Activated CD4-positive, alpha-beta T cell treated with anti-CD3 and anti-CD28 coated beads for 36 hours (primary cell): ENCODE results near the gene TOMM70. TPM values are rescaled to one million over a fixed set of nuclear protein-coding genes. Genes with fewer than 3 reads are reported as not detected.
"Not testable (repeated sequence)": the region's sequence is repeated elsewhere in the genome, so short reads cannot be mapped to it uniquely, and the experiment has no call there.

Source experiments
- ATAC-seq: fragments of 200-7000 bp; cut with Tn5 transposase; one replicate; pipeline ENCODE4 v1.10.0; 2021; ENCODE audit warnings: mild to moderate bottlenecking, moderate library complexity
- CTCF ChIA-PET: fragments of 350-600 bp; sonication (Branson Sonifier 250); formaldehyde crosslinking; loops from one replicate; lab custom pipeline; 2021; ENCODE audit warnings: antibody characterized with exemption; lab: Charles Lee
- POLR2A ChIA-PET: fragments of 350-600 bp; sonication (Branson Sonifier 250); formaldehyde crosslinking; loops from one replicate; lab custom pipeline; 2021; ENCODE audit warnings: antibody characterized with exemption, inconsistent platforms; lab: Charles Lee
- DNase-seq: peaks from one replicate; pipeline ENCODE4 v3.0.0-alpha.2; 2020
- H3K27ac Mint-ChIP-seq: one replicate; pipeline ENCODE4 v1.8.0; 2021; ENCODE audit warnings: mixed read lengths
- H3K27me3 Mint-ChIP-seq: one replicate; pipeline ENCODE4 v1.8.0; 2021; ENCODE audit warnings: mixed read lengths
- H3K36me3 Mint-ChIP-seq: one replicate; pipeline ENCODE4 v1.8.0; 2021; ENCODE audit warnings: low read depth, mixed read lengths
- H3K4me1 Mint-ChIP-seq: one replicate; pipeline ENCODE4 v1.8.0; 2021; ENCODE audit warnings: mixed read lengths
- H3K4me3 Mint-ChIP-seq: one replicate; pipeline ENCODE4 v1.8.0; 2021; ENCODE audit warnings: mild to moderate bottlenecking, moderate library complexity, mixed read lengths
- H3K9me3 Mint-ChIP-seq: one replicate; pipeline ENCODE4 v1.8.0; 2021; ENCODE audit warnings: low read depth, mixed read lengths
- intact Hi-C, 2 experiments: fragments of 100-400 bp; cut with DNase I in 1 of 2; cut with micrococcal nuclease in 1 of 2; formaldehyde crosslinking; loops; one replicate each; pipeline versions ENCODE4 v1.14.2 to v1.15.1; 2022 to 2024; cut with DNase I, micrococcal nuclease
- total RNA-seq, 2 experiments: library from RNA; stranded (reverse); gene quantifications; one replicate each; pipeline ENCODE4 v1.2.3, GENCODE V29; 2021

The TOMM70 gene
- total RNA-seq, 2 experiments from 2014 or later = 54.0 to 54.1 TPM

- H3K27ac Mint-ChIP-seq = no peak overlapping the region
- peaks cover 39% of the 10 kb centered on the region for H3K36me3 Mint-ChIP-seq
- no peaks in the 10 kb centered on the region for H3K27me3 Mint-ChIP-seq
- no peak overlapping the region for H3K4me3 Mint-ChIP-seq
- POLR2A ChIA-PET = no interaction called here
- peaks cover 24% of the 10 kb centered on the region for H3K4me1 Mint-ChIP-seq
- intact Hi-C loops = loop anchor here in 1 of 2 experiments (10.0 kb wide), 1 partner anchor 1235 kb away; the partner anchor contains the start of gene PCNP
- DNase-seq (no peak), ATAC-seq (no peak)
- H3K9me3 Mint-ChIP-seq = no peaks in the 10 kb centered on the region
- CTCF ChIA-PET = no interaction called here
These were observed 61.1 kb downstream of the TOMM70 start for GRCh38 chr3:100339786-100340185.

- no peaks in the 10 kb centered on the region for H3K9me3 Mint-ChIP-seq
- CTCF ChIA-PET = interaction anchor here (0.6 kb wide), 2 partner anchors 948 to 1259 kb away, joined by 3 read pairs; no protein-coding TSS in a partner anchor
These were observed 62.0 kb downstream of the TOMM70 start for GRCh38 chr3:100338911-100339310.

GRCh38 chr3:100336229-100336628 is 64.7 kb downstream of the TOMM70 start:
- H3K36me3 Mint-ChIP-seq = peaks cover 16% of the 10 kb centered on the region
- H3K4me1 Mint-ChIP-seq = peaks cover 24% of the 10 kb centered on the region
- intact Hi-C loops = loop anchor here in 1 of 2 experiments (10.0 kb wide), 1 partner anchor 1239 kb away; the partner anchor contains the start of gene PCNP
- not testable (repeated sequence) for ATAC-seq, H3K27me3 Mint-ChIP-seq, DNase-seq, H3K9me3 Mint-ChIP-seq
- ChIA-PET CTCF (interaction anchor here (0.8 to 1.6 kb wide), 2 partner anchors 18 to 407 kb away, joined by 4 to 7 read pairs; no protein-coding TSS in a partner anchor), POLR2A (interaction anchor here (0.5 kb wide), 1 partner anchor 280 kb away, joined by 3 read pairs; no protein-coding TSS in a partner anchor)
- H3K27ac Mint-ChIP-seq = peak overlapping the region; percentile 96
- H3K4me3 Mint-ChIP-seq = peak overlapping the region; percentile 92

More at GRCh38 chr3:100338911-100339310, 62.0 kb downstream of the TOMM70 start:
- Mint-ChIP-seq H3K27ac (no peak overlapping the region), H3K27me3 (no peaks in the 10 kb centered on the region), H3K36me3 (peaks cover 36% of the 10 kb centered on the region), H3K4me3 (no peak overlapping the region), H3K4me1 (peaks cover 28% of the 10 kb centered on the region)
- intact Hi-C loops = loop anchor here in 1 of 2 experiments (10.0 kb wide), 1 partner anchor 1236 kb away; the partner anchor contains the start of gene PCNP
- ATAC-seq = no peak
- DNase-seq = no peak
- POLR2A ChIA-PET = interaction anchor here (0.7 kb wide), 1 partner anchor 1043 kb away, joined by 3 read pairs; no protein-coding TSS in a partner anchor

- POLR2A ChIA-PET = no interaction called here
- DNase-seq (peak; percentile 49), ATAC-seq (no peak)
- Mint-ChIP-seq H3K4me3 (peak overlapping the region; percentile 92), H3K36me3 (peaks cover 9% of the 10 kb centered on the region), H3K27me3 (no peaks in the 10 kb centered on the region), H3K27ac (peak overlapping the region; percentile 96), H3K4me1 (peaks cover 24% of the 10 kb centered on the region), H3K9me3 (no peaks in the 10 kb centered on the region)
- CTCF ChIA-PET = interaction anchor here (0.6 to 1.7 kb wide), 6 partner anchors 11 to 705 kb away, joined by 3 to 7 read pairs (median 4); partner anchors contain the start of gene TBC1D23
- intact Hi-C loops = loop anchor here in 1 of 2 experiments (1.0 to 10.0 kb wide), 3 partner anchors 75 to 1239 kb away; partner anchors contain the start of genes PCNP and TBC1D23
These were observed 65.5 kb downstream of the TOMM70 start for GRCh38 chr3:100335434-100335833.

DNA sequence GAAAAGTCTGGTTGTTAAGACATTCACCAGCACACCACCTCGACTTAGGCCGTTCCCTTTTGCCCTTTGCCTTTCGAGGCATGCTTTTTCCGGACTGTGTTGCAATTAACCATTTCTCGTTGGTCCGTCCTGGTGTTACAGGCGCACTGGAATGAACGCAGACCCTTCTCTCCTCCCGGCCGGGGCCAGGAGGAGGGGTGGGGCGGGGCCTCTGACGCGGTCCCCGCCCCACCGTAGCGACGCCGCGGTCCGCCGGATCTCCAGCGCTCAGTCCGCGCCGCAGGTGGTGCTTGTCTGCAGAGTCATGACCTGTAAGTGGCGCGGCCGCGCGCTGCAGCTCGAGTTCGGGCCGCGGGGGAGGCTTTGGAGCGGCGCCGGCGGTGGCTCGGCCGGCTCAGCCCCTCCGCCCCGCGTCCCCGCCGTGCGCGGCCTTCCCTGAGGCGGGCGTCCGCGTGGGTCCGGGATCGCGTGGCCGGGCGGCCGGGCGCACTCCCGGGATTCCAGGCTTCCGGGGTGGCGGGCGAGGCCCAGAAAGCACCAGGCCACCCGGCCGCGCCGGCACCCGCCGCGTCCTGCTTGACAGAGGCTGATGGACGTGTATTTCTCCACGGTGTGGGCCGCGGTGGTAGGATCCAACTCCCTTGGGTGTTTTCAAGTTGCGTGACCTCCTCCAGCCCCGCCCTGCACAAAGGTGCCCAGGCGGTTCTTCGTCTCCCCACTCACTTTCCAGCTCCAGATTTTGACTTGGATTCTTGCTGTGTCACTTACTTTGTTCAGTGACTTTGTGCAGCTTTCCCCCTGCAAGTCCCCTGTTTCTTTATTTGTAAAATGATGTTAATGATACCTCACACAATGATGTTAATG is 66.2 kb downstream of the TOMM70 start, which contains the start of gene NIT2:
NIT2 (plus strand) TSS at position 270 of the 864 bp plus-strand sequence; CDS start at position 305, 35 bp downstream.
- H3K4me3 Mint-ChIP-seq = peak within 1 kb of the TSS; percentile 92
- H3K9me3 Mint-ChIP-seq = no peaks in the 10 kb centered on the region
- CTCF ChIA-PET = interaction anchor here (0.6 to 1.7 kb wide), 5 partner anchors 10 to 704 kb away, joined by 3 to 7 read pairs (median 5); partner anchors contain the start of gene TBC1D23
- POLR2A ChIA-PET = interaction anchor here (1.0 kb wide), 1 partner anchor 18 kb away, joined by 3 read pairs; no protein-coding TSS in a partner anchor
- peak within 1 kb of the TSS; percentile 96 for H3K27ac Mint-ChIP-seq
- H3K27me3 Mint-ChIP-seq = no peaks in the 10 kb centered on the region
- intact Hi-C loops = loop anchor here (1.0 to 10.0 kb wide), 6 partner anchors 67 to 1240 kb away; partner anchors contain the start of genes LNP1 (in 2 of the 2), TOMM70 (in 2 of the 2), PCNP (in 1 of the 2) and TBC1D23 (in 1 of the 2)
- ATAC-seq = peak; percentile 98
- peaks cover 24% of the 10 kb centered on the region for H3K4me1 Mint-ChIP-seq
- peak; percentile 90 for DNase-seq
- peaks cover 8% of the 10 kb centered on the region for H3K36me3 Mint-ChIP-seq

DNA sequence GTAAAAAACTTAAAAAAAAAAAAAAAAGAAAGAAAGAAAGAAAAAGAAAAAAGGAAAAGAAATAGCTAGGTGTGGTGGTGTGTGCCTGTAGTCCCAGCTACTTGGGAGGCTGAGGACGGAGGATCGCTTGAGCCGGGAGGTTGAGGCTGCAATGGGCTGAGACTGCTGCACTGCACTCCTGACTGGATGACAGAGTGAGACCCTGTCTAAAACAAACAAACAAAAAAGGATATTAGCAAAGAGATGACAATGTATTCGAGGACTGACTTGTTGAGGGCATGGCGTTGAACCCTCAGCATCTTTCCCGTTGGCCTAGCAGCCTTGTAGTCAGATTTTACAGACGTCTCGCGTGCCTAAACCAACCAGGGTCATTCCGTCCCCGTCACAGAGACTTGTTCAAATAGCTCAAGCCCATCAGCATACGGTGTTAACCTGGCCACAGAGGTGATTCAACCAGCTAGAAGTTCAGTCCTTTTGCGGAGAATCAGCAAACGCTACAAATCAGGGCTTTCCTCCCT is 66.9 kb downstream of the TOMM70 start:
- DNase-seq (no peak), ATAC-seq (peak; percentile 24)
- H3K36me3 Mint-ChIP-seq = peaks cover 6% of the 10 kb centered on the region
- POLR2A ChIA-PET = interaction anchor here (1.0 kb wide), 1 partner anchor 17 kb away, joined by 3 read pairs; no protein-coding TSS in a partner anchor
- no peaks in the 10 kb centered on the region for H3K27me3 Mint-ChIP-seq
- CTCF ChIA-PET = interaction anchor here (0.8 to 1.7 kb wide), 2 partner anchors 10 to 44 kb away, joined by 3 to 5 read pairs; no protein-coding TSS in a partner anchor
- H3K4me3 Mint-ChIP-seq = peak overlapping the region; percentile 92
- H3K9me3 Mint-ChIP-seq = no peaks in the 10 kb centered on the region
- H3K27ac Mint-ChIP-seq = peak overlapping the region; percentile 62
- intact Hi-C loops = loop anchor here (1.0 to 10.0 kb wide), 5 partner anchors 67 to 1241 kb away; partner anchors contain the start of genes LNP1 (in 2 of the 2), TOMM70 (in 2 of the 2), PCNP (in 1 of the 2) and TBC1D23 (in 1 of the 2)
- H3K4me1 Mint-ChIP-seq = peaks cover 23% of the 10 kb centered on the region

GRCh38 chr3:100333051-100333450 is 67.8 kb downstream of the TOMM70 start:
- H3K4me1 Mint-ChIP-seq = peaks cover 22% of the 10 kb centered on the region
- ChIA-PET CTCF (interaction anchor here (0.7 to 1.0 kb wide), 2 partner anchors 66 to 69 kb away, joined by 3 read pairs; no protein-coding TSS in a partner anchor), POLR2A (no interaction called here)
- DNase-seq = no peak
- H3K9me3 Mint-ChIP-seq = no peaks in the 10 kb centered on the region
- no peak for ATAC-seq
- no peaks in the 10 kb centered on the region for H3K27me3 Mint-ChIP-seq
- intact Hi-C loops = loop anchor here in 1 of 2 experiments (5.0 to 10.0 kb wide), 2 partner anchors 259 to 1242 kb away; partner anchors contain the start of gene PCNP
- no peak overlapping the region for H3K4me3 Mint-ChIP-seq
- H3K36me3 Mint-ChIP-seq = peaks cover 4% of the 10 kb centered on the region
- H3K27ac Mint-ChIP-seq = no peak overlapping the region

DNA sequence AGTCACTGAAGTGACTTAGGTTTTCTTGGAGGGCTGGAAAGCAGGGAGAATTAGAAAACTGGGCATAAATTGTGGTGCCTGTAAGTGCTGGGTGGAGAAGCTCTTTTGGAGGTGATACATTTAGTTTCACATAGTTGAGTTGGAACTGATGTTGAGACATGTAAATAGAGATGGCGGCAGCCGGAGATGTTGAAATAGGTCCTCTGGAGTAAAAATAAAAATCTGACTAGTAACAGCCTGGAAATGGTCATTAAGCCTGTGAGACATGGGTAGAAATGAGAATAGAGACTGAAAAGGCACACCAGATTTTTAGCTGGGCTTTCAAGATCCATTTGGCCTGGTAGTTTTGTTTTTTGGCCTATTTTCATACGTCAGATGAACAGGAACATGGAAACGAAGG is 69.2 kb downstream of the TOMM70 start:
- POLR2A ChIA-PET = interaction anchor here (0.6 kb wide), 1 partner anchor 41 kb away, joined by 4 read pairs; no protein-coding TSS in a partner anchor

DNA sequence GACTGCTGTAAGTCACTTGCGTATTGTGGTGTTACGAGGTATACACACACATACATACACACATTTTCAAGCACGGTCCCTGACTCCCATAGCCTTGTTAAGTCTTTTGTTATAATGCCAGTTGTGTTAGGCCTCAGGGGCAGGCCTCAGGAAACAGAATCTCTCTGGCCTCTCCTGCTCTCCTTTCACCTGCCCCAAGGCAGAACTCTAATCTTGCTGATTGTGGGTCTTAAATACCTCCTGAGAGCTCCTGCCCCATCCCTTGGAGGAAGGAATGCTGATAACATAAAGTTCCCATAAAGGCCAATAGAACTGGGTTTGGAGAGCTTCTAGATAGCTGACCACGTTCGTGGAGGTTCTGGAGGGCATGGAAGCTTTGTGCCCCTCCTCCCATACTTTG is 70.2 kb downstream of the TOMM70 start:
- CTCF ChIA-PET = interaction anchor here (0.8 to 1.3 kb wide), 2 partner anchors 69 to 259 kb away, joined by 4 to 5 read pairs; no protein-coding TSS in a partner anchor
- Mint-ChIP-seq H3K27me3 (no peaks in the 10 kb centered on the region), H3K27ac (no peak overlapping the region), H3K36me3 (peaks cover 17% of the 10 kb centered on the region), H3K4me3 (no peak overlapping the region), H3K9me3 (no peaks in the 10 kb centered on the region), H3K4me1 (peaks cover 14% of the 10 kb centered on the region)
- DNase-seq (no peak), ATAC-seq (no peak)
- intact Hi-C loops = loop anchor here in 1 of 2 experiments (5.0 to 10.0 kb wide), 2 partner anchors 262 to 1244 kb away; partner anchors contain the start of gene PCNP
- POLR2A ChIA-PET = no interaction called here

More for the DNA sequence above, 69.2 kb downstream of the TOMM70 start:
- Mint-ChIP-seq H3K36me3 (peaks cover 15% of the 10 kb centered on the region), H3K9me3 (no peaks in the 10 kb centered on the region), H3K27ac (no peak overlapping the region), H3K27me3 (no peaks in the 10 kb centered on the region), H3K4me3 (no peak overlapping the region), H3K4me1 (peaks cover 22% of the 10 kb centered on the region)
- ATAC-seq (no peak), DNase-seq (no peak)
- CTCF ChIA-PET = interaction anchor here (0.6 to 1.4 kb wide), 3 partner anchors 53 to 258 kb away, joined by 3 to 4 read pairs (median 4); partner anchors contain the start of gene TBC1D23
- intact Hi-C loops = loop anchor here in 1 of 2 experiments (5.0 to 10.0 kb wide), 2 partner anchors 261 to 1243 kb away; partner anchors contain the start of gene PCNP
